LoVo (cell line): ENCODE results near the gene TLX2.

Experiments
- DNase-seq: peaks from one replicate; pipeline ENCODE4 v3.0.0-alpha.2; 2016; ENCODE audit warnings: low spot score

TLX2 gene

DNA sequence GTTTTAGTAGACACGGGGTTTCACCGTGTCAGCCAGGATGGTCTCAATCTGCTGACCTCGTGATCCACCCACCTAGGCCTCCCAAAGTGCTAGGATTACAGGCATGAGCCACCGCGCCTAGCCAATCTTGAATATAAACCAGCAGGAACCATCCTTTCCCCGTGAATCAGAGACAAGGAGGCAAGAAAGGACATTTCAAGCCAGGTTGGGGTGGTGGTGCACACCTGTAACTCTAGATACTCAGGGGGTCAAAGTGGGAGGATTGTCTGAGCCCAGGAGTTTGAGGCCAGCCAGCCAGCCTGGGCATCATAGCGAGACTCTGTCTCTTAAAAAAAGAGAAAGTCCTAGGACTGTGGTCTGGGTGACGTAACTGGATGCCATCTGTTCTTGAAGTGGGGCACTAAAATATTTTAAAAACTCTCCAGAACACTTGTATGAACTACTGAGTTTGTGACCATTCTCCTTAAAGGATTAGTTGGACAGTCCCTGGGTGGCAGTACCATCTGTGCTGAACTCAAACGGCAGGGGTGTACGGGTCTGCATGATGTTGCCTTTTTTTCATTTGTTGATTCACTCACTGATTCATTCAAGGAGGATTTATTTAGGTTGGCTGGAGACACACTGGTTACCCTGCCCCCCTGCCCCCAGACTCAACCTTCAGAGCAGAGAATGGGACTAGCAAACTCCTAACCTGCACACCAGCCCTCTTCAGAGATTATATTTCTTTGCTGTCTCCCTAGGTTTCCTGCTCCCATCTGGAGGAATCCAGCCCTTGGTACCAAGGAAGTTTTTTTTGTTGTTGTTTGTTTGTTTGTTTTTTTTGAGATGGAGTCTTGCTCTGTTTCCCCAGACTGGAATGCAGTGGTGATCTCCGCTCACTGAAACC is 2.9 kb upstream of the TLX2 start:
- no peak for DNase-seq

DNA sequence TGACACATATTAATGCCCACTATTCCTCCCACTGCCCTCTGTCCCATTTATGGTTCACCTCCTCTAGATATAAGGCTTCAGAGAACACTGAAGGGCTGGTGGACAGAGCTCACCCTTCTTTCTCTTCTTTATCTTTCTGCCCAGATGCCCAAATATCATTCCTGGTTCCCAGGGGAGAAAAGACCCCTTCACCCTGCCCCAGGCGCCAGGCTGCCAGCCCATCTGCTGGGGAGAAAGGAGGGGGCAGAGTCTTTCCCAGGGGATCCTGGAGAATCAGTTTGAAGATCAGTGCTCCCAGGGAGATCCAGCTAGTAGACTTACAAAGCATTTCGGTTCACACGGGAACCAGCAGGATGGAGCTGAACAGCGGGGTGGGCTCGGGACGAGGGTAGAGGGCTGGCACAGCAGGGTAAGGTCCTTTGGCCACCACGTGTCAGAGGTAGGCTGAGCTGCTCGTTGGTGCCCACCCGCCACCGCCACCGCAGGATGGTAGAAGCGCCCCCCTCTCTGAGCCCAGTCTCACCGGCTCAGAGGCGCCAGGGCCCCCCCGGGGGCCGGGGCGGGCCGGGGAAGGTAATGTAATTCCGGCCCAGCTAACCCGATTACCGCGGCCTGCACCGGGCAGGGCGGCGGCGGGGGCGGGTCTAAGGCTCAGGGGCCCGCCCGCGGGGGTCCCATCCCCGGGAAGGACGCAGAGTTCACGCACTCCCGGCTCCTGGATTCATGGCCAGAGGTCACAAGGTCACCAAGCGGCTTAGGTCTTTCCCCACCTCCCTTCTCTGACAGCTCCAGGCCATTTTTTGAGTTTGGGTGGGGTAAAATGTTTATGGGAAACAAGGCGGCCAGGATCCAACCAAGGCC is 1.3 kb upstream of the TLX2 start:
- DNase-seq: no peak

DNA sequence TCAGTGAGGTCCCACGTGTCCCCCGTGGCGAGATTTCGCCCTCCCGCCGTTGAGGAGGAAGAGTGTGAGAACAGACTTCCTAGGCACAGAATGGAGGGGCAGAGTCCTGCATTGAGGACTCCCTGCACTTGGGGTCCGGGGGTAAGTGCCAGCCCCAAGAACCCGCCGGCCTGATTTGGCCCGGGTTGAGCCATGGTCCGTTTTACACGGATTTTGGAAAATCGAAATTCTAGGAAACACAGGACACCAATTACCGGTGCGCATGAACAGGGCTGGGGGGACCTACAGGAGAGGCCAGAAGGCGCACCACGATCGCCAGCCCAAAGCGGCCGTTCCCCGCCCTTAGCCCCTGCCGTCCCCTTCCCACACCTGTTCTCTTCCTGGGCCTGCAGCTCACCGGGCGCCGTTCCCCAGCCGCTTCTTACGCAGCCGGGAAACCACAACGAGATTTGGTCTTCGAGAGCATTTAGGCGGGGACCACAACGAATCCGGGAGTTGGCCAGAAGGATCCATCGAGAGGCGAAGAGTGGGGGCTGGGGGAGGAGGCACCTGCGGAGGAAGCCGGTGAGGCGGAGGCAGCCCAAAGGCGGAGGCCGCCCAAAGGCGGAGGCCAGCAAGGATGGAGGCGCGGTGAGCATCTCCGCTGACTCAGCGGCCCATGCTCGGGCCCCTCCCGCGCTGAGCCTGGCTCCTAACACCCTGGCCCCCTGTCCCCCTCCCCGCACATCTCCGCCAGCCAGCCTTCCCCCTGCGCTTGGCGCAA is 464 bp upstream of the TLX2 start:
- no peak for DNase-seq

DNA sequence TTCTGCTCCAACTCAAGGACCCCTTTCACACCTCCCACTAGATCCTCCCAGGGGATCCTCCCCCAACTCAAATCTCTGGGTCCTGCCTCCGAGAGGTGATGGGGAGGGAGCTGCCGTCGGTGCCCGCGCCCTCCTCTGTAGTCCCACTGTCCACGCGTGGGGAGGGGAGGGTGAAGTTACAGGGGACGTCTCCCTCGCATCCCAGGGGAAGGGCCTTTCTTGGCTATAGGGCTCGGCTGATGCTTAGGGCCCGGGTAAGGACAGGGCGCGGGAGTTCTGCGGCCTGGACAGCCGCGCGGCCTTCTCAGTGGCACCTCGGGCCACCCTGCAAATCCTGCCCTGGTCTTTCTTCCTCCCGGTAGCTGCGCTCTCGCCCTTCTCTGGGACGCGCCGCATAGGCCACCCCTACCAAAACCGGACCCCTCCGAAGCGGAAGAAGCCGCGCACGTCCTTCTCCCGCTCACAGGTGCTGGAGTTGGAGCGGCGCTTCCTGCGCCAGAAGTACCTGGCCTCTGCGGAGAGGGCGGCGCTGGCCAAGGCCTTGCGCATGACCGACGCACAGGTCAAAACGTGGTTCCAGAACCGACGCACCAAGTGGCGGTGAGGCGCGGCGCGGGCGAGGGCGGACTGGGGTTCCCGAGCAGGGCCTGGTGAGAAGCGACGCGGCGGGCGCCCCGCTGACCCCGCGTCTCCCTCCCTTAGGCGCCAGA is 1.2 kb downstream of the TLX2 start:
- no peak for DNase-seq

DNA sequence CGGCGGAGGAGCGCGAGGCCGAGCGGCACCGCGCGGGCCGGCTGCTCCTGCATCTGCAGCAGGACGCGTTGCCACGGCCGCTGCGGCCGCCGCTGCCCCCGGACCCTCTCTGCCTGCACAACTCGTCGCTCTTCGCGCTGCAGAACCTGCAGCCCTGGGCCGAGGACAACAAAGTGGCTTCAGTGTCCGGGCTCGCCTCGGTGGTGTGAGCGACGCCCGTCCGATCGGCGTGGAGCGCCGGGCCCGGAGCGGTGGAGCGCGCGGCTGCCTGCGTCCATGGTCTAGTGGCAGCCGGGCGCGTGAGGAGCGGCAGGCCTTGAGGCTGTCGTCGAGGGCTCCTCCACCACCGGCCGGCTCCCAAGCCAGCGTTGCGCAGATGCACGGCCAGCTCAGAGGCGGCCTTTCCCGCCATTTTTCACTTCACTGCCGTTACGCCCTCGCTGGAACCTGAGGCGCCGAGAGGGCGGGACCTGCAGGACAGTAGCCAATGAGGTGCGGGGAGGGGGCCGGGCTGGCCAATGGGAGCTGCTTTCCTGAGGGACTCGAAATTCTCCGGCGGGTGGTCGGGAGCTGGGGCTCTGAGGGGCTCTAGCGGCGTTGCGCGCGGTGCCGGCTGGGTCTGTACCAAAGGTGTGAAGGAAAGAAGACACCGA is 1.9 kb downstream of the TLX2 start:
- no peak for DNase-seq

DNA sequence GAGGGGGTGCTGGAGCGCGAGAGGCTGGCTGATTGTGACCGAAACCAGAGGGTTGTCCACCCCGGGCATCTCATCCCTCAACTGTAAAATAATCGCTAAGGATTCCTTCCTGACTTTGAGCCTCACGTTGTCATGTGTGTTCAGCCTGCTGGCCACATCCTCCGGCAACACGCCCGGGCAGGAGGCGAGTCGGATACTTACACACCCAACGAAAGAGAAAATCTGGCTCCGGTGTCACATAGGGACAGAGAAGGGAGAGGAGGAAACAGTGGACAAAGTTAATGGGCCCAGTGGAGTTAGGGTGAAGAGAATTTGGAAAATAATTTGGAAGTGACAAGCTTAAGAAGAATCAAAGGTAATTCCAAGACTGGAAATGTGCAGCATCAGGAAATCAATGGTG is 2.4 kb downstream of the TLX2 start:
- DNase-seq: no peak

DNA sequence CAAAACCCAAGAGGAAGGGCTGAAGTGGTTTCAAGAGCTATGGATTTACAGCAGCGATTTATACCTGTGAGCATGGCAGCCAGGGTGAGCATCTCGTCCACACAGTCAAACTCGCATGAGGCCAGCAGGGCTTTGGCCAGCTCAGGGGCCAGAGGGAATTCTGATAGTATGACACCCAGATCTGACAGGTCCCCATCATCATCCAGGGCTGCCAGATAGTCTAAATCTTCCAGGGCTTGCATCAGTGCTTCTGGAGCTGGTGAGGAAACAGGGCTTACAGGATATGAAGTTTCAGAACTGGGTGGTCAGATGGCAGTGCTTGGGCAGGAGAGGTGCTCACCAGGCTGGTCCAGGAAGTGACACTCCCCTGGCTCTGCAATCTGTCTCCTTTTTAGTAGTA is 8.3 kb downstream of the TLX2 start:
- no peak for DNase-seq

DNA sequence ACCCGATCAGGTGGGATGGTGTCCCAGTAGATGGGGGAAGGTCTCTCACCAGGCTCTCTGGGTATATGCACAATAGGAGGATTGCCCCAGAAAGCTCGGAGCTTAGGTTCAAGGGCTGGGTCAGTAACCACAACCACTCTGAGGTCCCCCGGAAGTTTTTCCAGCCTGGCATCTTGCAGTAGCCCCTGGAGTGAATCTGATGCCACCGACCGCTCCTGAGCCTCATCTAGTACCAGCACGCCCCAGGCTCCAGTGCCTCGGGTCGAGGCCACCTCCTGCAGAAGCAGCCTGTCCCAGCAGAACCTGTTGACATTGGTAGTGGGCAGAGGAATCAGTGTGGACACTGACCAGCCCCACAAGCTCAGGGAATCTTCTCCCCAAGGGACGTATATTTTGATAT is 9.8 kb downstream of the TLX2 start:
- no peak for DNase-seq

DNA sequence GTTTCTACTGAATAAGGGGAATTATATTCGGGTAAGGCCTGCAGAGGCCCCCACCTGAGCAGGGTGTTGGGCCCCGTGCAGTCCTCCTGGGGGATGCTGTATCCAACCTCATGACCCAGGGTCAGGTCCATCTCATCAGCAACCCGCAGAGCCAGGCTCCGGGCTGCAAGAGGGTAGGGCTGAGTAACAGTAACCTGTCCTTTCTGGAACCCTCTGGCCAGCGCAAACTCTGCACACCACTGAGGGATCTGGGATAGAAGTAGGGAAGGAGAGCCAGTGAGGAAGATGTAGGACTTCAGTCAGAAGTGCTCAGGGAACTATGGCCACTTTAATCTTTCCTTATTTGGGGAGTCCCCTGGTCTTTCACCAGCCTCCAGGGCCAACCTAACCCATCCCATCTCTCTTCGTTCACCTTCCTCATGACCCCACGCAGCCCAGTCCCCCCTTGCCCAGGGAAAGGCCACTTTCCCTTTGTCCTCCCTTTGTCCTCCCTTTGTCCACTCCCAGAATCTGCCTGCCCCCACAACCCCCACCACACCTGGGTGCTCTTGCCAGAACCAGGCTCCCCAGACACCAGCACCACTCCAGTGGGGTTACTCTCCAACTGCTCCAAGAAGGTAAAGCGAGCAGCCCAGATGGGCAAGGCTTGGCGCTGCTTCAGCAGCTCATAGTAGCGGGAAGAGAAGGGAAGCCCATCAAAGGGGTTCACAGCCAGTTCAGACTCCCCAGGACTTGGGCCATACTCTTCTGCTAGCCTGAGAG is 10.9 kb downstream of the TLX2 start:
- no peak for DNase-seq

DNA sequence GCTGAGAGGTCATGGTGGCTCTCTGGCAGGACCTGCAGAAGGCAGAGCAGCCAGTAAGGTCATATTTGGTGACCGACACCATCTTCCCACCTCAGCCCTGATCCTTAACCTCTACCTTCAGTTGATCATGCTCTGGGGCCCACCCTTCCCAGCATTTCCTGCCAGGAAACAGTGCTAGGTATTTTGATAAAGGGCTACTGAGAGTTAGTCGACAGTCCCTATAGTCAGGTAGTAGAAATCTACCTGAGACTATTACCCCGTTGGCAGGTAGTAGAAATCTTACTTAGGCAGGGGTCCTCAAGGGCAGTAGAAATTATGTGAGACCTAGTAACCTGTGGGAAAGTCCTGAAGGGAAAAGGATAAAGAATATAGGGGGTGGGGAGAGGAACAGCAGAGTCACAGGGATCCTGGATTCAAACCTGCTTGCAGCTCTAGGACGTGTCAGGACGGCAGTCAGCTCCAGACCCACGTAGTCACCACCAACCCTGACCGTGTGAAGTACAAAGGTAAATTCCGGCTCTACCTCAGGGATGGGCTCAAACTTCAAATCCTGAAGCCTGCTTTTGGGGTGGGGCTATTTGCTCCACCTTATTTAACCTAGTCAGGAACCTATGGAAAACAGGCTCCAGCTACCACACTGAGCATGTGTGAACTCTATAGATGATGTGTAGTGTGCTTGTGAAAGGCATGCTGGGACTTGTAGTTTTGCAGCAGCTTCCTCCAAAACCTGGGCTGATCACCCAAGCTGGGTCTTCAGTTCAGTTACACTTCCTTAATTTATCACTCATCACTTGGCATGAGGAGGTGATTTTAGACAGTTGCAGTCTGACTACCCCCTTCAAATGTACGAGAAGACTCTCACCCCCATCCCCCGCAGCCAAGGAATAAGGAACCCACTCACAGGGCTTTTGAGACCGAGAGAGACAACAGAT is 11.7 kb downstream of the TLX2 start, which contains the start of gene DQX1:
Gene DQX1 (minus strand): TSS at position 515 of the 932 bp plus-strand sequence. CDS start 502 bp downstream, at position 13.
- DNase-seq: peak; percentile 47

DNA sequence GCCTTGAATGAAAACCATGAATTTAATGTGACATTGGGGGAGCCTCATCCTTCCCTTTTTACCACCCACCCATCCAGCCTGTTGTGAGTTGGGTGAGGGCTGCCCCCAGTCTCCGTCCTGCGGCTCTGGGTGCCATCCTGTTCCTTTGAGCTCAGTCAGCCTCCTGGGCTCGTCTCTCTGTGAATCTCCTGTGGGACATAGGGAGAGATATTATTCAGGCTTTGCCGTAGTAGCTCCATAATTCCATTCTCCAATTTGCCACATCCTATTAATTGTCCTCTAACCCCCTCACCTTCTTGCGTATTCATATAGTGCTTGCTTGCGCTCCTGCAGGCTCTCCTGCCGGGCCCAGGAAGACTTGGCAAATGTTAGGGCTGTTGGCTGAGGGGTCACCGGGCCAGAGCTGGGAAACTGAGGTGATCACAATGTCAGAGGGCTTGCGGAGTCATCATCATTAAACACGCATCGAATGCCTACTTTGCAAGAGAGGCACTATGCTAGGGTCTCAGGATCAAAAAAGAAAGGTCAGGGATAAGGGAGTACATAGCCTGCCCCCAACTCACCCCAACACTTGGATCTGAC is 12.5 kb downstream of the TLX2 start:
- DNase-seq: no peak

DNA sequence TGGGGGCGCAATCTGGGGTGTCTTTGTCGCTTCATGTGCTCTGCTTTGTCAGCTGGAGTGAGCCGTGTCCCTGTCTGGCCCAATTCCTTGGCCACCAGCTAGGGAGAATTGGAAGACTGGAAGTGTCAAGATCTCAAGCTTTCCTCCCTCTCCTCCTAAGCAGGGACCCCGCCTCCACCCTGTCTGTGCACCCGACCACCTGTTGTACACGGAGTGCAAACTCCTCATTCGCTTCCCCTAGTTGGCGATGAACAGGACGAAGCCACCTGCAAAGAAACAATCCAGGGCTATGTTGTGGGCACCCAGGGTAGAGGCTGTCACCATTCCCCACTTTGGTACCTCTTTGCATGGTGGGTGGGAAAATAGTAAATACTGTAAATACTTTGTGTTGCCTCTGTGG is 13.5 kb downstream of the TLX2 start:
- no peak for DNase-seq

DNA sequence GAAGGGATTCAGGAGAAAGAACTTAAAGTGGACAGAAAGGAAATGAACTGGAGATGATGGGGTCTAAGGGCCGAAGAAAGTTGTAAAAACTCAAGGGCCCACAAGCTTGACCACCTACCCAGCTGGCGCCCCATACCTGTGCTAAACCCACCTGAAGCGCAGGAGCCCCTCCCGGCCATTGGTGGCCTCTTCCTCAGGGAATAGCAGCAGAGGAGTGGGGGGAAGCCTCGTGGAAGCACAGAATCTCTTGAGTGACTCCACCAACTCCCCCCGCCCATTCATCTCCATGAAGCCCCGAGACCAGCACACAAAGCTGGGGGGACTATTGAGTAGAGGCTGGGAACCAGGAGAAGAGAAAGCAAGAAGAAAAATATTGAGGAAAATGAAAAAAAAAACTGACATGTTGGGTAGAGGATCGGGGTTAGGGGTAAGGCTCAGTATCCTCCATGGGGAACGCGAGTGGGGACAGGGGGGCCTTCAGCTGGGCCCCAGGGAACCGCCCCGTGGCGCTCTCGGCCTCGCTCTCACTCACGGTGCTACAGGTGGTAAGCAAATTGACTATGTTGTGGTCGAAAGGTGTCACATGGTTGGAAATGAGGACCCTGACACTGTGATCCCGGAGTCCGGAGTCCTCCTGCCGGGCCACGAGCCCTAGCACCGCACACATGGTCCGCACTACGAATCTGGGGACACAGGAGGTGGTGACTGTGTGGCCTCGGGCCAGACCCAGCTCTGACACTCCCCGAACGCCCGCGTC is 14.5 kb downstream of the TLX2 start:
- DNase-seq: no peak

DNA sequence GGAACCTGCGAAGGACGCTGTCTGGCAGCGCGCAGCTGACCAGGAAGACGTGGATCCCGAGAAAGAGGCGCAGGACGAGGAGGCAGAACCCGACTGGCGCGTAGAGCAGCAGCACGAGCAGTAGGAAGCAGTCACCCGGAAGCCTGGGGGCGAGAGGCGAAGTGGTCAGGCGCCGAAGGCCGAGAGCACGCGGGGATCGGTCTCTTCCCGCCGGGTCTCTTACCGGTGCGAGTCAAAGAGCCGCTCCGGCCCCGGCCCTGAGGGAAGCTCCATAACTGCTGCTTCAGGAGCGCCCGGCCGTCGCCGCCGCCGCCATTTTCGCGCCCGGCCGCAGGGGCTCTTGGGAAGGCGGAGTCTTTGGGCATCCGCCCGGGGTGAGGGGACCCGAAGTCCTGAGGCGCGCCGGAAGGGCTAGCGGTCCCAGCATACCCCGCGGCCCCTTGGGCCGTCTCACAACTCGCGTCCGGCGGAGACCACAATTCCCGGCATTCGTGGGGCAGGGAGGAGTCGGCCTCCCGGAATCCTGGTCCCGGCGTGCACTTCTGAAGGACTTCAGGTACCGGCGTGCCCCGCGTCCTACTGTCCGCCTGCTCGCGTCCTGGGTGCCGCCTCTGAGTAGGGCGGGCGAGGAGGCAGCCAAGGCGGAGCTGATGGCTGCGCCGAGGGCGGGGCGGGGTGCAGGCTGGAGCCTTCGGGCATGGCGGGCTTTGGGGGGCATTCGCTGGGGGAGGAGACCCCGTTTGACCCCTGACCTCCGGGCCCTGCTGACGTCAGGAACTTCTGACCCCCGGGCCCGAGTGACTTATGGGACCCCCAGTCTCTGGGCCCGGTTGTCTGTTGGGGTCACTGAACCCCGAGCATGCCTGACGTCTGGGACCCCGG is 15.3 kb downstream of the TLX2 start, which contains the start of the genes AUP1 and HTRA2:
Gene AUP1 (minus strand): TSS at position 350 of the 882 bp plus-strand sequence. CDS start 77 bp downstream, at position 273.
Gene HTRA2 (plus strand): TSS at position 577 of the 882 bp plus-strand sequence. CDS start 74 bp downstream, at position 651.
- peak; percentile 99 for DNase-seq

DNA sequence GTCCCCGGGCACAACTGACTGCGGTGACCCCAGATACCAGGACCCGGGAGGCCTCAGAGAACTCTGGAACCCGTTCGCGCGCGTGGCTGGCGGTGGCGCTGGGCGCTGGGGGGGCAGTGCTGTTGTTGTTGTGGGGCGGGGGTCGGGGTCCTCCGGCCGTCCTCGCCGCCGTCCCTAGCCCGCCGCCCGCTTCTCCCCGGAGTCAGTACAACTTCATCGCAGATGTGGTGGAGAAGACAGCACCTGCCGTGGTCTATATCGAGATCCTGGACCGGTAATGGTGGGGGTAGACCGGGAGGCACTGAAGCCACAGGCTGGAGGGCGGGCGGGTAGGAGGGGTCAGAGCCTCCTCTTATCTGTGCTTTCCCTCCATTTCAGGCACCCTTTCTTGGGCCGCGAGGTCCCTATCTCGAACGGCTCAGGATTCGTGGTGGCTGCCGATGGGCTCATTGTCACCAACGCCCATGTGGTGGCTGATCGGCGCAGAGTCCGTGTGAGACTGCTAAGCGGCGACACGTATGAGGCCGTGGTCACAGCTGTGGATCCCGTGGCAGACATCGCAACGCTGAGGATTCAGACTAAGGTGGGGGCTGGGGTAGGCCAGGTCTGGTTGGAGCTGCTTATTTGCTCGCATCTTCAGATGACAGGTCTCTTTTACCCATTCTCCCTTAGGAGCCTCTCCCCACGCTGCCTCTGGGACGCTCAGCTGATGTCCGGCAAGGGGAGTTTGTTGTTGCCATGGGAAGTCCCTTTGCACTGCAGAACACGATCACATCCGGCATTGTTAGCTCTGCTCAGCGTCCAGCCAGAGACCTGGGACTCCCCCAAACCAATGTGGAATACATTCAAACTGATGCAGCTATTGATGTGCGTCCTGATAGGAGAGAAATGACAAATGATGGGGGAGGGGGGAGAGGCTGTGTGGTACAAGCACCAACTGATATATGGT is 16.3 kb downstream of the TLX2 start:
- DNase-seq: peak; percentile 33

DNA sequence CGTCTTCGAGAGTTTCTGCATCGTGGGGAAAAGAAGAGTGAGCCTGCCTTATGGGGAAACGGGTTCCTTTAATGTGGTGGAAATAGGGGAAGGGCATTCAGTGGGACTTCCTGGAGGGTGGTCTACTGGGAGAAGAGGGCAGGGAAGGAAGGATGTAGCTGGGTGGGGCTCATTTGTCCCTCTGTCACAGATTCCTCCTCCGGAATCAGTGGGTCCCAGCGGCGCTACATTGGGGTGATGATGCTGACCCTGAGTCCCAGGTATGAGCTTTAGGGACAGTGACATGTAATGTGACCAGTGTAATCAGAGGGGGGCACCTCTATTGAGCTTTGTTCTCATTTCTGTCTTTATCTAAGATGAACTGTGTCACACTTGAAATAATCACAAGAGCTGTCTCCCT is 17.4 kb downstream of the TLX2 start:
- no peak for DNase-seq
